Measurements from ENCODE around the gene PLCB2.

The PLCB2 gene

GRCh38 chr15:40293905-40294895 lies 13.5 kb downstream of the PLCB2 start:
- H3K27ac ChIP-seq: peak overlapping the region; percentile 55
- no peaks in the 10 kb centered on the region for H3K9me3 ChIP-seq
- H3K4me1 ChIP-seq (ENCODE audit: control insufficient read depth in 1 of 2, insufficient read depth in 1 of 2, low read depth in 1 of 2, low read length in 1 of 2): peaks cover 7 to 8% of the 10 kb centered on the region in 2 experiments
- H3K4me3 ChIP-seq (ENCODE audit: low read depth in 1 of 2, low read length in 1 of 2): no peak overlapping the region
- H3K36me3 ChIP-seq: peaks cover 100% of the 10 kb centered on the region
- no peak for TF ChIP-seq CTCF (IDR thresholded peaks at IDR 0.05)
- no peaks in the 10 kb centered on the region for H3K27me3 ChIP-seq

- Histone ChIP-seq H3K27me3 (no peaks in the 10 kb centered on the region), H3K4me3 (ENCODE audit: low read depth in 1 of 2, low read length in 1 of 2) (no peak overlapping the region), H3K4me1 (ENCODE audit: control insufficient read depth in 1 of 2, insufficient read depth in 1 of 2, low read depth in 1 of 2, low read length in 1 of 2) (peaks cover 7 to 8% of the 10 kb centered on the region in 2 experiments), H3K36me3 (peaks cover 100% of the 10 kb centered on the region), H3K9me3 (no peaks in the 10 kb centered on the region), H3K27ac (peak overlapping the region; percentile 55)
- TF ChIP-seq CTCF (IDR thresholded peaks at IDR 0.05): no peak
These were observed 14.7 kb downstream of the PLCB2 start for GRCh38 chr15:40293006-40293405.

- Histone ChIP-seq H3K9me3 (no peaks in the 10 kb centered on the region), H3K4me1 (ENCODE audit: control insufficient read depth in 1 of 2, insufficient read depth in 1 of 2, low read depth in 1 of 2, low read length in 1 of 2) (peaks cover 7 to 8% of the 10 kb centered on the region in 2 experiments), H3K27me3 (no peaks in the 10 kb centered on the region), H3K27ac (no peak overlapping the region), H3K36me3 (peaks cover 100% of the 10 kb centered on the region), H3K4me3 (ENCODE audit: low read depth in 1 of 2, low read length in 1 of 2) (no peak overlapping the region)
- no peak for TF ChIP-seq CTCF (IDR thresholded peaks at IDR 0.05)
These were observed 15.5 kb downstream of the PLCB2 start for GRCh38 chr15:40292246-40292645.

GRCh38 chr15:40290918-40291574 lies 16.7 kb downstream of the PLCB2 start:
- peaks cover 7 to 8% of the 10 kb centered on the region in 2 experiments for H3K4me1 ChIP-seq (ENCODE audit: control insufficient read depth in 1 of 2, insufficient read depth in 1 of 2, low read depth in 1 of 2, low read length in 1 of 2)
- no peaks in the 10 kb centered on the region for H3K9me3 ChIP-seq
- no peak overlapping the region for H3K4me3 ChIP-seq (ENCODE audit: low read depth in 1 of 2, low read length in 1 of 2)
- peaks cover 100% of the 10 kb centered on the region for H3K36me3 ChIP-seq
- TF ChIP-seq CTCF (IDR thresholded peaks at IDR 0.05): no peak
- no peak overlapping the region for H3K27ac ChIP-seq
- no peaks in the 10 kb centered on the region for H3K27me3 ChIP-seq

- Histone ChIP-seq H3K9me3 (no peaks in the 10 kb centered on the region), H3K27ac (no peak overlapping the region), H3K4me3 (ENCODE audit: low read depth in 1 of 2, low read length in 1 of 2) (no peak overlapping the region), H3K27me3 (no peaks in the 10 kb centered on the region), H3K36me3 (peaks cover 100% of the 10 kb centered on the region), H3K4me1 (ENCODE audit: control insufficient read depth in 1 of 2, insufficient read depth in 1 of 2, low read depth in 1 of 2, low read length in 1 of 2) (peaks cover 8 to 10% of the 10 kb centered on the region in 2 experiments)
- no peak for TF ChIP-seq CTCF (IDR thresholded peaks at IDR 0.05)
These were observed 17.2 kb downstream of the PLCB2 start for GRCh38 chr15:40290545-40290917.
